ENCODE results near the gene ERMAP.

GRCh38 chr1:42851420-42851819, 34.5 kb downstream of the ERMAP start:
- no peak for TF ChIP-seq TARDBP (IDR thresholded peaks at IDR 0.05)
- no peak for TF ChIP-seq NFRKB (IDR thresholded peaks at IDR 0.05)
- TF ChIP-seq SUZ12 (IDR thresholded peaks at IDR 0.05): no peak
- no peak for TF ChIP-seq FOXA1 (IDR thresholded peaks at IDR 0.05)
- no peak for TF ChIP-seq ARNT (IDR thresholded peaks at IDR 0.05)
- no peak for TF ChIP-seq ZNF384 (IDR thresholded peaks at IDR 0.05)
- no peak for TF ChIP-seq CTBP1 (IDR thresholded peaks at IDR 0.05; ENCODE audit: borderline replicate concordance)
- TF ChIP-seq ELF4 (IDR thresholded peaks at IDR 0.05): no peak
- no peak for TF ChIP-seq HDGF (IDR thresholded peaks at IDR 0.05; ENCODE audit: borderline replicate concordance)
- no peak for TF ChIP-seq FOXM1 (IDR thresholded peaks at IDR 0.05; ENCODE audit: borderline replicate concordance)
- TF ChIP-seq SP1 (IDR thresholded peaks at IDR 0.05): no peak
- no peak for TF ChIP-seq BHLHE40 (IDR thresholded peaks at IDR 0.05; ENCODE audit: borderline replicate concordance)
